ENCODE measurements around the gene C5orf22.

Gene C5orf22

GRCh38 chr5:31604644-31605043 lies 72.5 kb downstream of the C5orf22 start:
- no peak for DNase-seq (ENCODE audit: low read depth)
